Measurements from ENCODE around the gene ARID5B.
"Not testable (repeated sequence)": the region's sequence is repeated elsewhere in the genome, so short reads cannot be mapped to it uniquely, and the experiment has no call there.

The ARID5B gene

GRCh38 chr10:62024026-62024701 is 122.7 kb downstream of the ARID5B start:
- TF ChIP-seq CTCF (IDR thresholded peaks at IDR 0.05; ENCODE audit: insufficient read depth, missing control alignments): no peak
- FAIRE-seq: no peak
- no peak for DNase-seq (ENCODE audit: insufficient read length, low spot score)

GRCh38 chr10:62025134-62025794 is 123.8 kb downstream of the ARID5B start:
- TF ChIP-seq CTCF (IDR thresholded peaks at IDR 0.05; ENCODE audit: insufficient read depth, missing control alignments): no peak
- no peak for DNase-seq (ENCODE audit: insufficient read length, low spot score)
- FAIRE-seq: no peak

- DNase-seq (ENCODE audit: insufficient read length, low spot score): no peak
- FAIRE-seq: no peak
- TF ChIP-seq CTCF (IDR thresholded peaks at IDR 0.05; ENCODE audit: insufficient read depth, missing control alignments): no peak
These were observed 124.7 kb downstream of the ARID5B start for GRCh38 chr10:62025901-62026879.

- DNase-seq (ENCODE audit: insufficient read length, low spot score): no peak
- FAIRE-seq: no peak
- no peak for TF ChIP-seq CTCF (IDR thresholded peaks at IDR 0.05; ENCODE audit: insufficient read depth, missing control alignments)
These were observed 126.5 kb downstream of the ARID5B start for GRCh38 chr10:62027841-62028501.

- not testable (repeated sequence) for DNase-seq (ENCODE audit: insufficient read length, low spot score)
These were observed 127.0 kb downstream of the ARID5B start for GRCh38 chr10:62028502-62028842.

GRCh38 chr10:62029401-62029800 is 127.9 kb downstream of the ARID5B start:
- TF ChIP-seq CTCF (IDR thresholded peaks at IDR 0.05; ENCODE audit: insufficient read depth, missing control alignments): no peak
- no peak for DNase-seq (ENCODE audit: insufficient read length, low spot score)
- FAIRE-seq: no peak

More at GRCh38 chr10:62028502-62028842, 127.0 kb downstream of the ARID5B start:
- not testable (repeated sequence) for FAIRE-seq

- TF ChIP-seq CTCF (IDR thresholded peaks at IDR 0.05; ENCODE audit: insufficient read depth, missing control alignments): no peak
- DNase-seq (ENCODE audit: insufficient read length, low spot score) (no peak), FAIRE-seq (no peak)
These were observed 130.0 kb downstream of the ARID5B start for GRCh38 chr10:62031507-62031906.

Measured in D721Med (cell line).